Pancreas (tissue), 10 donors: ENCODE measurements around the gene HECTD4. TPM values are rescaled to one million over a fixed set of nuclear protein-coding genes. Genes with fewer than 3 reads are reported as not detected.
"Not testable (repeated sequence)": the region's sequence is repeated elsewhere in the genome, so short reads cannot be mapped to it uniquely, and the experiment has no call there.

Experiments
- ATAC-seq, 4 donors: fragments of 200-7000 bp; cut with Tn5 transposase; one replicate each; pipeline versions ENCODE4 v1.8.0 to v1.9.1; 2020; ENCODE audit warnings: mild to moderate bottlenecking in 4 of 4, moderate library complexity in 4 of 4
- DNase-seq, 6 donors: peaks; one replicate each; pipeline ENCODE4 v3.0.0-alpha.2; 2020
- FAIRE-seq: peaks from 2 replicates; lab custom pipeline; 2012; peaks lifted over from hg19 to GRCh38; lab: Jason Lieb, UNC
- H3K27ac ChIP-seq, 4 donors: fragments of 200-600 bp; sonication (generic); 1 replicate in 3 of 4; 2 replicates in 1 of 4; pipeline versions ENCODE4 v1.5.0 to v1.8.0; 2020
- H3K27me3 ChIP-seq, 4 donors: fragments of 200-600 bp; one replicate each; pipeline ENCODE4 v1.8.0; 2021
- H3K36me3 ChIP-seq, 3 donors: fragments of 200-600 bp; sonication (generic) in 1 of 3; one replicate each; pipeline versions ENCODE4 v1.5.0 to v1.8.0; 2020 to 2021
- H3K4me1 ChIP-seq, 3 donors: fragments of 200-600 bp; one replicate each; pipeline ENCODE4 v1.8.0; 2021
- H3K4me3 ChIP-seq, 4 donors: fragments of 200-600 bp; sonication (generic) in 2 of 4; one replicate each; pipeline versions ENCODE4 v1.5.0 to v1.8.0; 2020 to 2021
- H3K9me3 ChIP-seq, 4 donors: fragments of 200-600 bp; one replicate each; pipeline ENCODE4 v1.8.0; 2021
- WGBS, 2 donors: extraction: QIAGEN DNeasy Blood & Tissue Kit; methylation state at CpG; one replicate each; pipeline ENCODE4 v1.1.7; 2013; 5-methylcytosine and 5-hydroxymethylcytosine counted together
- intact Hi-C, 3 donors: fragments of 100-400 bp; cut with DNase I; formaldehyde crosslinking; loops; one replicate each; pipeline versions ENCODE4 v1.11.1 to v1.14.2; 2022
- polyA plus RNA-seq, 2 donors: library from polyadenylated mRNA; stranded (reverse); fragments of 200-250 nt; gene quantifications; one replicate each; pipeline ENCODE4 v1.2.3, GENCODE V29; 2013
- total RNA-seq, 6 donors: library from RNA; stranded (reverse); fragmentation: NEBNext Ultra II Directional in 4 of 6; extraction: Animal tissue kit (Norgen Biotek cat#: 25700) in 4 of 6; gene quantifications; one replicate each; pipeline versions ENCODE4 v1.2.1 to v1.2.4, GENCODE V29; 2021 to 2023
- TF ChIP-seq, protein P1 (sequence below), 4 donors: fragments of 200-600 bp; sonication (generic) in 3 of 4; IDR thresholded peaks; one replicate each; pipeline versions ENCODE4 v1.5.0 to v1.8.0; 2021; ENCODE audit warnings: antibody characterized with exemption in 4 of 4
- donor health status: healthy with polysubstance abuse.
- donor health status: DM: no; HTN: no; CAD: no; lungs with moderate emphysema.
- donor health status: DM: no; HTN: no; CAD: no.
- donor health status: control.
- donor health status: control.
- donor health status: Bipolar disorder and iron deficiency.
- donor health status: DM: yes; HTN: yes; CAD: no.
- donor health status: DM: no; HTN: no; CAD: no.
- donor health status: DM: no; HTN: no; CAD: no.
- donor health status: DM: yes; HTN: yes; CAD: no.

HECTD4 gene
- total and polyA plus RNA-seq, 8 donors: 17.9 to 38.4 (median 26.4) TPM

- Histone ChIP-seq H3K36me3 (peaks cover 10 to 27% (median 24%) of the 10 kb centered on the region in 3 donors), H3K27ac (no peak overlapping the region), H3K4me3 (no peak overlapping the region), H3K4me1 (no peaks in the 10 kb centered on the region), H3K27me3 (no peaks in the 10 kb centered on the region), H3K9me3 (no peaks in the 10 kb centered on the region)
- DNase-seq (no peak), ATAC-seq (no peak), FAIRE-seq (no peak)
- TF ChIP-seq, protein P1, sequence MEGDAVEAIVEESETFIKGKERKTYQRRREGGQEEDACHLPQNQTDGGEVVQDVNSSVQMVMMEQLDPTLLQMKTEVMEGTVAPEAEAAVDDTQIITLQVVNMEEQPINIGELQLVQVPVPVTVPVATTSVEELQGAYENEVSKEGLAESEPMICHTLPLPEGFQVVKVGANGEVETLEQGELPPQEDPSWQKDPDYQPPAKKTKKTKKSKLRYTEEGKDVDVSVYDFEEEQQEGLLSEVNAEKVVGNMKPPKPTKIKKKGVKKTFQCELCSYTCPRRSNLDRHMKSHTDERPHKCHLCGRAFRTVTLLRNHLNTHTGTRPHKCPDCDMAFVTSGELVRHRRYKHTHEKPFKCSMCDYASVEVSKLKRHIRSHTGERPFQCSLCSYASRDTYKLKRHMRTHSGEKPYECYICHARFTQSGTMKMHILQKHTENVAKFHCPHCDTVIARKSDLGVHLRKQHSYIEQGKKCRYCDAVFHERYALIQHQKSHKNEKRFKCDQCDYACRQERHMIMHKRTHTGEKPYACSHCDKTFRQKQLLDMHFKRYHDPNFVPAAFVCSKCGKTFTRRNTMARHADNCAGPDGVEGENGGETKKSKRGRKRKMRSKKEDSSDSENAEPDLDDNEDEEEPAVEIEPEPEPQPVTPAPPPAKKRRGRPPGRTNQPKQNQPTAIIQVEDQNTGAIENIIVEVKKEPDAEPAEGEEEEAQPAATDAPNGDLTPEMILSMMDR (IDR thresholded peaks at IDR 0.05): no peak
- intact Hi-C loops: no loop called here
- WGBS, 2 donors: 44 to 46% methylated on average over 5 of the region's 5 CpGs
These were observed 19.8 kb upstream of the HECTD4 start for GRCh38 chr12:112401903-112402498.

DNA sequence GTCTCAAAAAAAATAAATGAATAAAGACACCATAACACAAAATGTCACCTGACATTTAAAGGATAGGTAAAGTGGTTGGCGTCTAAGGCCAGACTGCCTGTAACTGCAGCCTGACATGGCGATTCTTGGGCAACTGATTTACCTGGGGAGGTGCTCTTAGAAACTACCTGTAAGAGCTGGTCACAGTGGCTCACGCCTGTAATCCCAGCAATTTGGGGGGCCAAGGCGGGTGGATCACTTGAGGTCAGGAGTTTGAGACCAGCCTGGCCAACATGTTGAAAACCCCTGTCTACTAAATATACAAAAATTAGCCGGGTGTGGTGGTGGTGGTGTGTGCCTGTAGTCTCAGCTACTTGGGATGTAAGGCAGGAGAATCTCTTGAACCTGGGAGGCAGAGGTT, 18.8 kb upstream of the HECTD4 start:
- TF ChIP-seq, protein P1 (IDR thresholded peaks at IDR 0.05): no peak

DNA sequence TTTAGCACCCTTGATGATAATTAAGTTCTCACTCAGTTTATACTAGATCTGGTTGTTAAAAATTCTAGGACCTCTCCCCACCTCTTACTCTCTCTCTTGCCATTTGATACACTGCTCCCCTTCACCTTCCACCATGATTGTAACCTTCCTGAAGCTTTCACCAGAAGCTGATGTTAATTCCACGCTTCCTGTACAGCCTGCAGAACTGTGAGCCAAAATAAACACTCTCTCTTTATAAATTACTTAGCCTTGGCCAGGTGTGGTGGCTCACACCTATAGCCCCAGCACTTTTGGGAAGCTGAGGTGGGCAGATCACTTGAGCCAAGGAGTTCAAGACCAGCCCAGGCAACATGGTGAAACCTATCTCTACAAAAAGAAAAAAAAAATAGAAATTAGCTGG, 11.1 kb upstream of the HECTD4 start:
- ATAC-seq (no peak), DNase-seq (no peak), FAIRE-seq (no peak)
- TF ChIP-seq, protein P1 (IDR thresholded peaks at IDR 0.05): no peak
- Histone ChIP-seq H3K4me1 (no peaks in the 10 kb centered on the region), H3K36me3 (no peaks in the 10 kb centered on the region), H3K9me3 (no peaks in the 10 kb centered on the region), H3K4me3 (no peak overlapping the region), H3K27me3 (no peaks in the 10 kb centered on the region), H3K27ac (no peak overlapping the region)
- intact Hi-C loops: no loop called here
- 39 to 43% methylated on average over 1 of the region's 1 CpG for WGBS, 2 donors

More for the DNA sequence above, 18.8 kb upstream of the HECTD4 start:
- Histone ChIP-seq H3K9me3 (no peaks in the 10 kb centered on the region), H3K27ac (no peak overlapping the region), H3K36me3 (peaks cover 5 to 18% (median 17%) of the 10 kb centered on the region in 3 donors), H3K27me3 (no peaks in the 10 kb centered on the region), H3K4me3 (no peak overlapping the region), H3K4me1 (no peaks in the 10 kb centered on the region)
- FAIRE-seq (no peak), ATAC-seq (no peak), DNase-seq (no peak)
- 88 to 91% methylated on average over 5 of the region's 5 CpGs for WGBS, 2 donors
- intact Hi-C loops: no loop called here

DNA sequence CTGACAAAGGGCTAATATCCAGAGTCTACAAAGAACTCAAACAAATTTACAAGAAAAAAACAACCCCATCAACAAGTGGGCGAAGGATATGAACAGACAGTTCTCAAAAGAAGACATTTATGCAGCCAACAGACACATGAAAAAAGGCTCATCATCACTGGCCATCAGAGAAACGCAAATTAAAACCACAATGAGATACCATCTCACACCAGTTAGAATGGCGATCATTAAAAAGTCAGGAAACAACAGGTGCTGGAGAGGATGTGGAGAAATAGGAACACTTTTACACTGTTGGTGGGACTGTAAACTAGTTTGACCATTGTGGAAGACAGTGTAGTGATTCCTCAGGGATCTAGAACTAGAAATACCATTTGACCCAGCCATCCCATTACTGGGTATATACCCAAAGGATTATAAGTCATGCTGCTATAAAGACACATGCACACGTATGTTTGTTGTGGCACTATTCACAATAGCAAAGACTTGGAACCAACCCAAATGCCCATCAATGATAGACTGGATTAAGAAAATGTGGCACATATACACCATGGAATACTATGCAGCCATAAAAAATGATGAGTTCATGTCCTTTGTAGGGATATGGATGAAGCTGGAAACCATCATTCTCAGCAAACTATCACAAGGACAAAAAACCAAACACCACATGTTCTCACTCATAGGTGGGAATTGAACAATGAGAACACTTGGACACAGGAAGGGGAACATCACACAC, 7.9 kb upstream of the HECTD4 start:
- H3K9me3 ChIP-seq, H3K27me3 ChIP-seq, H3K4me3 ChIP-seq, ATAC-seq, H3K36me3 ChIP-seq, H3K4me1 ChIP-seq, DNase-seq, H3K27ac ChIP-seq, FAIRE-seq: not testable (repeated sequence)
- intact Hi-C loops: loop anchor here in 1 of 3 donors (10.0 kb wide), 1 partner anchor 195 kb away; no protein-coding TSS in a partner anchor
- 76 to 78% methylated on average over 2 to 3 of the region's 4 CpGs for WGBS, 2 donors

DNA sequence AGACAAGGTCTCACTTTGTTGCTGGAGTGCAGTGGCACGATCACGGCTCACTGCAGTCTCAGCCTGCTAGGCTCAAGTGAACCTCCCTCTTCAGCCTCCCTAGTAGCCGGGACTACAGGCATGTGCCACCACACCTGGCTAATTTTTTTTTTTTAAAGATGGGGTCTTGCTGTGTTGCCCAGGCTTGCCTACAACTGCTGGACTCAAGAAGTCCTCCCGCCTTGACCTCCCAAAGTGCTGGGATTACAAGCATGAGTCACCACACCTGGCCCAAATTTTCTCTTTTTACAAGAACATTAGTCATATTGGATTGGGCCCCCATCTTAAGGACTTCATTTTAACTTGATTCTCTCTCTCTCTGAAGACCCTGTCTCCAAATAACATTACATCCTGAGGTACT, 7.0 kb upstream of the HECTD4 start:
- intact Hi-C loops: loop anchor here in 1 of 3 donors (10.0 kb wide), 1 partner anchor 194 kb away; no protein-coding TSS in a partner anchor

More for the DNA sequence above, 7.0 kb upstream of the HECTD4 start:
- H3K4me3 ChIP-seq: no peak overlapping the region
- DNase-seq (no peak), ATAC-seq (no peak), FAIRE-seq (no peak)
- H3K27me3 ChIP-seq: no peaks in the 10 kb centered on the region
- TF ChIP-seq, protein P1 (IDR thresholded peaks at IDR 0.05): no peak
- H3K9me3 ChIP-seq: no peaks in the 10 kb centered on the region
- no peaks in the 10 kb centered on the region for H3K36me3 ChIP-seq
- no peaks in the 10 kb centered on the region for H3K4me1 ChIP-seq
- WGBS, 2 donors: 72 to 83% methylated on average over 4 of the region's 4 CpGs
- no peak overlapping the region for H3K27ac ChIP-seq
